Esophagus squamous epithelium (tissue), 5 donors: ENCODE results near the gene CD247. TPM values are rescaled to one million over a fixed set of nuclear protein-coding genes. Genes with fewer than 3 reads are reported as not detected.

ENCODE experiments used
- DNase-seq: peaks from one replicate; lab custom pipeline; 2025; lab: John Stamatoyannopoulos, UW
- H3K27ac ChIP-seq, 4 donors: fragments of 200-600 bp; sonication (generic); one replicate each; pipeline ENCODE4 v1.5.1; 2016 to 2019; ENCODE audit warnings: mild to moderate bottlenecking in 1 of 4
- H3K27me3 ChIP-seq, 4 donors: fragments of 200-600 bp; sonication (generic); 1 replicate in 3 of 4; 2 replicates in 1 of 4; pipeline versions ENCODE4 v1.5.1 to v1.6.0; 2017 to 2021; ENCODE audit warnings: antibody characterized with exemption in 1 of 4
- H3K36me3 ChIP-seq, 3 donors: fragments of 200-600 bp; sonication (generic); one replicate each; pipeline ENCODE4 v1.5.1; 2016 to 2019
- H3K4me1 ChIP-seq, 3 donors: fragments of 200-600 bp; sonication (generic); one replicate each; pipeline ENCODE4 v1.5.1; 2017 to 2019
- H3K4me3 ChIP-seq, 4 donors: fragments of 200-600 bp; sonication (generic); 1 replicate in 3 of 4; 2 replicates in 1 of 4; pipeline ENCODE4 v1.5.1; 2016 to 2019; ENCODE audit warnings: mild to moderate bottlenecking in 2 of 4, moderate library complexity in 1 of 4
- H3K9me3 ChIP-seq, 3 donors: fragments of 200-600 bp; sonication (generic); one replicate each; pipeline ENCODE4 v1.5.1; 2016 to 2019
- POLR2A ChIP-seq, 4 donors: fragments of 450-650 bp; IDR thresholded peaks; one replicate each; pipeline ENCODE4 v1.6.1; 2017; ENCODE audit warnings: antibody characterized with exemption in 4 of 4, mild to moderate bottlenecking in 4 of 4, moderate library complexity in 3 of 4
- WGBS, 2 donors: methylation state at CpG; one replicate each; pipeline ENCODE4 v1.1.5; 2018; 5-methylcytosine and 5-hydroxymethylcytosine counted together
- intact Hi-C: fragments of 100-400 bp; cut with DNase I; formaldehyde crosslinking; loops from one replicate; pipeline ENCODE4 v1.15.0; 2022
- total RNA-seq, 4 donors: library from RNA; depleted of rRNA; stranded (reverse); fragments of >200 nt; gene quantifications; one replicate each; pipeline ENCODE4 v1.1.0, GENCODE V29; 2016
- TF ChIP-seq, protein P1 (sequence below), 6 experiments: fragments of 450-650 bp in 4 of 6; fragments of 200-600 bp in 2 of 6; sonication (generic) in 2 of 6; IDR thresholded peaks; one replicate each; pipeline ENCODE4 v1.5.1; 2016 to 2019; ENCODE audit warnings: antibody characterized with exemption in 6 of 6, mild to moderate bottlenecking in 4 of 6, moderate library complexity in 4 of 6
- donor health status: DM: yes; HTN: yes; CAD: no.

The CD247 gene
- total RNA-seq, 4 donors from 2014 or later, result 0.68 to 3.5 (median 3.1) TPM

DNA sequence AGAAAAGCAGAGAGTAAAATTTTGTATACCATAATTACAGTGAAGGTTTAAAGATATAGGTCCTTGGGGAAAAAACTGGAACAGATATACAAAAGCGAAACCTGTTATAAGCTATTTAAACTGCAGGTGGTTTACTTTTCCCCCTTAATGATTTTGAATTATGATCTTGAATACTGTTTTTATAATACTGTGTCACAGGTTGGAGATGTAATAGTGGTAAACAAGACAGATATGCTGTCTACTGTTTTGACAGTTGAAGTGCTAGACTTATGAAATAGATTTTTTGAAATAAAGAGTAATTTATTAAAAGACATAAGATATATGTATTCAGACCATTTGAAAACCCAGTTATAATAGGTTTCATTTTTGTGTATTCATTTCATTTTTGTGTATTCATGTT, 129.4 kb downstream of the CD247 start:
- Histone ChIP-seq H3K36me3 (peaks cover 0 to 56% (median 0%) of the 10 kb centered on the region in 3 donors), H3K27ac (no peak overlapping the region), H3K9me3 (no peaks in the 10 kb centered on the region), H3K27me3 (no peaks in the 10 kb centered on the region), H3K4me1 (no peaks in the 10 kb centered on the region), H3K4me3 (no peak overlapping the region)
- TF ChIP-seq POLR2A (IDR thresholded peaks at IDR 0.05), result no peak
- 96 to 97% methylated on average over 1 of the region's 1 CpG for WGBS, 2 donors
- intact Hi-C loops, result no loop called here
- no peak for DNase-seq

DNA sequence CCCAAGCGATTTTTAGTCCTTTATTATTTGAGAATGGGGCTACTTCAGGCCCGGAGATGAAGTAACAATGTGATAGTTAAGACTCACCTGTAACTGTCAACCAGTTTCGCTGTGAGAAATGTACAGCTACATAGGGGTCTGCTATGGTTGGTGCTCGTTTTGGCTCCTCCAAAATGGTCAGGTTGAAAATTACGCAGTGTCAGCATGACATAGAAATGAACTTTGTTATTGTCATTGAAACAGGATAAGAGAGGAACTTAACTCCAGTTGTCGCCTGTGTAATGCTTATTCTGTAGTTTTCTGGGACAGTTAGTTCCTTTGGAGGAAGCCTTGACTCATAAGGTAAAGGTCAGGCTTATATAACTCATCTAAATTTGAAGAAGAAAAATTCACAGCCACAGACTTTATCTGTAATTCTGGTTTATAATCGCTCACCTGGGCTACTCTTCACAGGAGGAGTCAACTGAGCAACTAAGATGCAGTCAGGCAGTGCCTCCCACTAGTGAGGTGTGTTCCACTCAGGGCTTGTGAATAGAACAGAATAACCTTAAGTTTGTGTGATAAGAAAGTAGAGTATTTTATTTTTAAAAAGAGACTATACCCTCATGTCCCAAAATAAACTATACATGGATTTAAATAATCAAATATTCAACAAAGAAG, 130.9 kb downstream of the CD247 start:
- intact Hi-C loops, result no loop called here
- Histone ChIP-seq H3K4me3 (no peak overlapping the region), H3K27ac (no peak overlapping the region), H3K36me3 (peaks cover 0 to 62% (median 0%) of the 10 kb centered on the region in 3 donors), H3K9me3 (no peaks in the 10 kb centered on the region), H3K27me3 (no peaks in the 10 kb centered on the region), H3K4me1 (no peaks in the 10 kb centered on the region)
- DNase-seq, result no peak
- WGBS, 2 donors, result 90 to 91% methylated on average over 7 of the region's 7 CpGs
- TF ChIP-seq POLR2A (IDR thresholded peaks at IDR 0.05), result no peak
- TF ChIP-seq, protein P1, sequence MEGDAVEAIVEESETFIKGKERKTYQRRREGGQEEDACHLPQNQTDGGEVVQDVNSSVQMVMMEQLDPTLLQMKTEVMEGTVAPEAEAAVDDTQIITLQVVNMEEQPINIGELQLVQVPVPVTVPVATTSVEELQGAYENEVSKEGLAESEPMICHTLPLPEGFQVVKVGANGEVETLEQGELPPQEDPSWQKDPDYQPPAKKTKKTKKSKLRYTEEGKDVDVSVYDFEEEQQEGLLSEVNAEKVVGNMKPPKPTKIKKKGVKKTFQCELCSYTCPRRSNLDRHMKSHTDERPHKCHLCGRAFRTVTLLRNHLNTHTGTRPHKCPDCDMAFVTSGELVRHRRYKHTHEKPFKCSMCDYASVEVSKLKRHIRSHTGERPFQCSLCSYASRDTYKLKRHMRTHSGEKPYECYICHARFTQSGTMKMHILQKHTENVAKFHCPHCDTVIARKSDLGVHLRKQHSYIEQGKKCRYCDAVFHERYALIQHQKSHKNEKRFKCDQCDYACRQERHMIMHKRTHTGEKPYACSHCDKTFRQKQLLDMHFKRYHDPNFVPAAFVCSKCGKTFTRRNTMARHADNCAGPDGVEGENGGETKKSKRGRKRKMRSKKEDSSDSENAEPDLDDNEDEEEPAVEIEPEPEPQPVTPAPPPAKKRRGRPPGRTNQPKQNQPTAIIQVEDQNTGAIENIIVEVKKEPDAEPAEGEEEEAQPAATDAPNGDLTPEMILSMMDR (IDR thresholded peaks at IDR 0.05), result no peak

Other genes with a start within 250 kb of the CD247 start
- 100 to 1,000 TPM; 110 to 203 (median 175) TPM for gene CREG1, start 35.2 kb upstream of the CD247 start, total RNA-seq
- gene RCSD1, start 111.7 kb upstream of the CD247 start, total RNA-seq, result 10 to 100 TPM in 1 of 4 donors, 1 to 10 TPM in 3; 1.2 to 17.7 (median 3.4) TPM
- 10 to 100 TPM; 36.6 to 80.5 (median 74.3) TPM for gene MPZL1, start 203.5 kb upstream of the CD247 start, total RNA-seq